Breast epithelium (tissue), 4 donors: ENCODE measurements around the gene LZIC. TPM values are rescaled to one million over a fixed set of nuclear protein-coding genes. Genes with fewer than 3 reads are reported as not detected.

Source experiments
- DNase-seq, 2 donors: peaks; one replicate each; pipeline ENCODE4 v3.0.0-alpha.2; 2019; ENCODE audit warnings: low spot score in 2 of 2
- H3K27ac ChIP-seq, 2 donors: fragments of 200-600 bp; sonication (generic) in 1 of 2; one replicate each; pipeline ENCODE4 v1.5.1; 2016 to 2019; ENCODE audit warnings: mild to moderate bottlenecking in 1 of 2
- H3K27me3 ChIP-seq, 2 donors: fragments of 200-600 bp; sonication (generic) in 1 of 2; one replicate each; pipeline versions ENCODE4 v1.5.1 to v1.6.0; 2017 to 2019; ENCODE audit warnings: control low read depth in 1 of 2, mild to moderate bottlenecking in 1 of 2
- H3K36me3 ChIP-seq: fragments of 200-600 bp; one replicate; pipeline ENCODE4 v1.5.1; 2019
- H3K4me1 ChIP-seq, 2 donors: fragments of 200-600 bp; sonication (generic); one replicate each; pipeline ENCODE4 v1.5.1; 2016 to 2019; ENCODE audit warnings: control low read depth in 1 of 2
- H3K4me3 ChIP-seq, 3 donors: fragments of 200-600 bp; sonication (generic); 1 replicate in 2 of 3; 2 replicates in 1 of 3; pipeline ENCODE4 v1.5.1; 2016 to 2019; ENCODE audit warnings: mild to moderate bottlenecking in 3 of 3, moderate library complexity in 2 of 3
- H3K9me3 ChIP-seq, 2 donors: fragments of 200-600 bp; sonication (generic) in 1 of 2; one replicate each; pipeline ENCODE4 v1.5.1; 2016 to 2019; ENCODE audit warnings: control low read depth in 1 of 2
- CTCF ChIP-seq, 3 donors: fragments of 450-650 bp; IDR thresholded peaks; one replicate each; pipeline ENCODE4 v1.5.1; 2016 to 2017; ENCODE audit warnings: antibody characterized with exemption in 3 of 3, mild to moderate bottlenecking in 3 of 3, moderate library complexity in 3 of 3
- POLR2A ChIP-seq: fragments of 450-650 bp; IDR thresholded peaks from one replicate; pipeline ENCODE4 v1.6.1; 2016; ENCODE audit warnings: antibody characterized with exemption, mild to moderate bottlenecking, moderate library complexity
- POLR2AphosphoS5 ChIP-seq, 3 donors: sonication (generic); formaldehyde crosslinking; IDR thresholded peaks; one replicate each; pipeline ENCODE4 v1.6.1; 2017; ENCODE audit warnings: antibody characterized with exemption in 3 of 3
- intact Hi-C: fragments of 100-400 bp; cut with DNase I; formaldehyde crosslinking; loops from one replicate; pipeline ENCODE4 v1.15.1; 2023; ENCODE audit warnings: low total_unique reads
- total RNA-seq, 3 donors: library from RNA; depleted of rRNA; stranded (reverse); fragments of >200 nt; gene quantifications; one replicate each; pipeline ENCODE4 v1.1.0, GENCODE V29; 2016

The LZIC gene
- total RNA-seq, 3 donors from 2014 or later: 22.3 to 29.3 (median 23.7) TPM

- peak overlapping the region; percentile 89 to 95 for H3K27ac ChIP-seq
- peak overlapping the region; percentile 65 to 85 (median 77) for H3K4me3 ChIP-seq
- no peak for DNase-seq
- no peaks in the 10 kb centered on the region for H3K36me3 ChIP-seq
- H3K9me3 ChIP-seq: no peaks in the 10 kb centered on the region
- TF ChIP-seq POLR2A (no peak), POLR2AphosphoS5 (IDR thresholded peaks at IDR 0.05) (no peak), CTCF (IDR thresholded peaks at IDR 0.05) (peak in 2 of 3 donors; percentile 24 to 26)
- no peaks in the 10 kb centered on the region for H3K27me3 ChIP-seq
- no peaks in the 10 kb centered on the region for H3K4me1 ChIP-seq
- intact Hi-C loops: no loop called here
These were observed 722 bp downstream of the LZIC start for GRCh38 chr1:9942399-9942938.

GRCh38 chr1:9929431-9930385 is 13.5 kb downstream of the LZIC start:
- peak in 1 of 2 donors; percentile 15 for DNase-seq
- Histone ChIP-seq H3K4me1 (no peaks in the 10 kb centered on the region), H3K27me3 (no peaks in the 10 kb centered on the region), H3K36me3 (no peaks in the 10 kb centered on the region), H3K27ac (no peak overlapping the region), H3K9me3 (no peaks in the 10 kb centered on the region), H3K4me3 (no peak overlapping the region)
- no peak for TF ChIP-seq POLR2AphosphoS5 (IDR thresholded peaks at IDR 0.05)
- TF ChIP-seq POLR2A: no peak
- intact Hi-C loops: no loop called here

GRCh38 chr1:9927259-9927658 is 15.9 kb downstream of the LZIC start:
- Histone ChIP-seq H3K4me1 (no peaks in the 10 kb centered on the region), H3K9me3 (no peaks in the 10 kb centered on the region), H3K36me3 (no peaks in the 10 kb centered on the region), H3K4me3 (no peak overlapping the region), H3K27ac (no peak overlapping the region), H3K27me3 (no peaks in the 10 kb centered on the region)
- TF ChIP-seq POLR2AphosphoS5 (IDR thresholded peaks at IDR 0.05) (no peak), POLR2A (no peak), CTCF (IDR thresholded peaks at IDR 0.05) (no peak)
- intact Hi-C loops: no loop called here
- no peak for DNase-seq

GRCh38 chr1:9922342-9922741 is 20.8 kb downstream of the LZIC start:
- intact Hi-C loops: no loop called here
- no peaks in the 10 kb centered on the region for H3K36me3 ChIP-seq
- no peaks in the 10 kb centered on the region for H3K27me3 ChIP-seq
- H3K27ac ChIP-seq: no peak overlapping the region
- DNase-seq: no peak
- TF ChIP-seq POLR2AphosphoS5 (IDR thresholded peaks at IDR 0.05) (no peak), CTCF (IDR thresholded peaks at IDR 0.05) (no peak), POLR2A (no peak)
- H3K9me3 ChIP-seq: no peaks in the 10 kb centered on the region
- H3K4me1 ChIP-seq: no peaks in the 10 kb centered on the region
- no peak overlapping the region for H3K4me3 ChIP-seq

GRCh38 chr1:9920606-9921005 is 22.6 kb downstream of the LZIC start:
- DNase-seq: no peak
- no peak overlapping the region for H3K27ac ChIP-seq
- no peak overlapping the region for H3K4me3 ChIP-seq
- no peaks in the 10 kb centered on the region for H3K36me3 ChIP-seq
- H3K27me3 ChIP-seq: no peaks in the 10 kb centered on the region
- intact Hi-C loops: no loop called here
- TF ChIP-seq POLR2A: no peak
- TF ChIP-seq CTCF (IDR thresholded peaks at IDR 0.05): no peak
- TF ChIP-seq POLR2AphosphoS5 (IDR thresholded peaks at IDR 0.05): no peak
- H3K4me1 ChIP-seq: no peaks in the 10 kb centered on the region
- no peaks in the 10 kb centered on the region for H3K9me3 ChIP-seq
